Occipital lobe (tissue), 2 donors: ENCODE results near the gene ZNF844. TPM values are rescaled to one million over a fixed set of nuclear protein-coding genes. Genes with fewer than 3 reads are reported as not detected.
"Not testable (repeated sequence)": the region's sequence is repeated elsewhere in the genome, so short reads cannot be mapped to it uniquely, and the experiment has no call there.

ENCODE experiments used
- DNase-seq: peaks from one replicate; lab custom pipeline; 2025; lab: John Stamatoyannopoulos, UW
- total RNA-seq: library from RNA; depleted of rRNA; stranded (reverse); fragments of >200 nt; gene quantifications from one replicate; pipeline ENCODE4 v1.2.3, GENCODE V29; 2014

ZNF844 gene
- 13.7 TPM for total RNA-seq

GRCh38 chr19:12064590-12065538 is at the start of gene ZNF844:
Gene ZNF844, plus strand, starts transcription at chr19:12064731. Its CDS starts 143 bp downstream, at chr19:12064874.
- DNase-seq: peak; percentile 93

DNA sequence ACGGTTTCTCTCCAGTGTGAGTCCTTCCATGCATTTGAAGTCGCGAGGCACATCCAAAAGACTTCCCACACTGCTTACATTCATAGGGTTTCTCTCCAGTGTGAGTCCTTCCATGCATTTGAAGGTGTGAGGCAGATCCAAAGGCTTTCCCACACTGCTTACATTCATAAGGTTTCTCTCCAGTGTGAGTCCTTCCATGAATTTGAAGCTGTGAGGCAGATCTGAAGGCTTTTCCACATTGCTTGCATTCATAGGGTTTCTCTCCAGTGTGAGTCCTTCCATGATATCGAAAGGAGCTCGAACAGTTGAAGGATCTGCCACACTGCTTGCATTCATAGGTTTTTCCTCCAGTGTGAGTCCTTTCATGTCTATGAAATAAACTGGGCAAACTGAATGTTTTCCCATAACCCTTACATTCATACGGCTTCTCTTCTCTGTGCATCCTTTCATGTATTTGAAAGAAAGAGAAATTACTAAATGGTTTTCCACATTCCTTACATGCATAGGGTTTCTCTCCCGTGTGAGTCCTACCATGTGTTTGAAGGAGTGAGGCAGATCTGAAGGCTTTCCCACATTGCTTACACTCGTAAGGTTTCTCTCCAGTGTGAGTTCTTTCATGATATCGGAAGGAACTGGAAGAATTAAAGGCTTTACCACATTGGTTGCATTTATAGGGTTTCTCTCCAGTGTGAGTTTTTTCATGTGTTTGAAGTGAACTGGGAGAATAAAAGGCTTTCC is 49.3 kb upstream of the ZNF844 start:
- DNase-seq: no peak

- no peak for DNase-seq
Observed at GRCh38 chr19:12015753-12016116, 48.8 kb upstream of the ZNF844 start.

GRCh38 chr19:12034198-12034597 is 30.3 kb upstream of the ZNF844 start:
- no peak for DNase-seq

DNA sequence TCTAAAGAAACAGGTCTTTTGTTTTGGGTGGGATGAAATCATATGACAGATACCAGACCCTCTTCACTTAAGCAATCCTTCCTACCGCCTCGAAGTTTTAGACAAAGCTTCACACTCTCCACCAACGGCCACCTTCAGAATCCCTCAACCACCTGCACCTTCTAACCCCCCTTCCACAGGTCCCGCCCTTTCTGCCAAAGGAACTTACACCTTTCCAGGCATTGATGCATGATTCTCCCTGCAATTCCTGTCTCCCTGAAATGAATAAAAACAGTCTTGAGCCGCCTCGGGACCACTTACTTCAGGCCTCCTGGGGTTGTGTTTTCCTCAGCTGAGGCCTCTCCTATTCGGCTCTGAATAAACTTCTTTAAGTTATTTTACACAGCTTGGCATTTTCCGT is 29.9 kb upstream of the ZNF844 start:
- no peak for DNase-seq

DNA sequence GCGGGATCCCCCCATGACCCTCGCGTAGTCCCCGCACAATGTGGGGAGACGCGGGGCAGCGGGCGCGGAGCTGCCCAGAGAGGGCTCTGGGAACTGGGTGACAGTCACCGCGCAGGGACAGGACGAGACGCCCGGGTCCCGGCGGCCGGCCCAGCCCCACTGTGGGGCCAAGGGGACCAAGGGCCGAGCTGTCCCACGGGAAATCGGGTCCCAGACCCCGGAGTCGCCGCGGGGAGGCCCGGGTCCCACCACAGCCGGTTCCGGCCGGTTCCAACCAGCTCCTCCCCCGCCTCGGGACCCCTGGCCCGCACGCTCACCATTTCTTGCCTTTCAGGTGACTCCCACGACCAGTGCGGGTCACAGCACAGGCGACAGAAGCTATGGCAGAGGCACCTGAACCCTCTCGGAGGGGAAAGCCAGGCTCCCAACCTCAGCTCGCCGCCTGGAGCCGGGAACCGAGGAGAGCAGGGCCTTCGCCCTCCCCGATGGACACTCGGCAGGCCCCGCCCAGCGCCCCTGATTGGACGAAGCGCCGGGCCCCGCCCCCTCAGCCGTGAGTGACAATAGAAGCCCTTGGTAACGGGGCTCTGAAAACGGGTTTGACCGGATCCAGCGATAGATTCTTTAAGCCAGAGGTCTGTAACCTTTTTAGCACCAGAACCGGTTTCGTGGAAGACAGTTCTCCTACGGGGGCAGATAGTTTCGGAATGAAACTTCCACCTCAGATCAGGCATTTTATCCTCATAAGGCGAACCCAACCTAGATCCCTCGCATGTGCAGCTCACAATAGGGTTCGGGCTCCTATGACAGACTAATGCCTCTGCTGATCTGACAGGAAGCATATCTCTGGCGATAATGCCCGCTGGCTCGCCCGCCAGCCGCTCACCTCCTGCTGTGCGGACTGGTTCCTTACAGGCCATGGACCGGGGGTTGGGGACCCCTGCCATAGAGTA is 29.0 kb upstream of the ZNF844 start, which contains the start of gene ZNF433:
TSS of gene ZNF433 (minus strand) at position 460 of the 953 bp plus-strand sequence. CDS start at position 320, 140 bp downstream.
- DNase-seq: peak; percentile 86

- no peak for DNase-seq
Observed at GRCh38 chr19:12042893-12043292, 21.6 kb upstream of the ZNF844 start.

GRCh38 chr19:12043752-12044422 is 20.6 kb upstream of the ZNF844 start:
- DNase-seq: no peak

- DNase-seq: no peak
Observed at GRCh38 chr19:12047868-12048267, 16.7 kb upstream of the ZNF844 start.

DNA sequence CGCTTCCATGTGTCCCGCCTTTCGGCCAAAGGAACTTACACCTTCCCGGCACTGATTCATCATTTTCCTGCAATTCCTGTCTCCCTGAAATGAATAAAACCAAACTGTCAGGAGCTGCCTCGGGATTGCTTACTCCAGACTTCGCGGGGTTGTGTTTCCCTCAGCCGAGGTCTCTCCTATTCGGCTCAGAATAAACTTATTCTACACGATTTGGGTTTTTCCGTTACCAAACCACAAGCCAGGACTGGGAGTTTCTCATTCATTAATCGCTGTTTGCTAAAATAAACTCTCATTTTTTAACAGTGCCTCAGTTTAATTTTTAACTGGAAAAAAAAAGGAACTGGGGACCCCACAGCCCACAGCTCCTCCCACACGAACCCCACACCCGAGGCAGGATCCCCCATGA is 12.4 kb upstream of the ZNF844 start:
- DNase-seq: no peak

- peak; percentile 73 for DNase-seq
Observed at GRCh38 chr19:12052497-12053169, 11.9 kb upstream of the ZNF844 start, which contains the start of gene ZNF878. Gene ZNF878, minus strand, starts transcription at chr19:12052961. Its CDS starts 160 bp downstream, at chr19:12052801.

DNA sequence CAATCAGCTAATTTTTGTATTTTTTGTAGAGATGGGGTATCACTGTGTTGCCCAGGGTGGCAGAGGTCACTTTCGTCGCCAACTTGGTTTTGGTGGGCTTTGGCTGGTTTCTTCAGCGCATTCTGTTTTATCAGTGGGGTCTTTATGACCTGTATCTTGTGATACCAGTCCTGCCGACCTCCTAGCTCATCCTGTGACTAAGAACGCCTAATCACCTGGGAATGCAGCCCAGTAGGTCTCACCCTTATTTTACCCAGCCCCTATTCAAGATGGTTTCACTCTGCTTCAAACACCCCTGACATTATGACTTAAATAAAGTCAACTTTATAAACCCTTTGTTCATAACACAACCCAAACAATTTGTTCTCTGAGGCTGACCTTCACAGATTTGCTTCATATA is 8.7 kb upstream of the ZNF844 start:
- no peak for DNase-seq

GRCh38 chr19:12075538-12076139 is 11.1 kb downstream of the ZNF844 start:
- DNase-seq: no peak

DNA sequence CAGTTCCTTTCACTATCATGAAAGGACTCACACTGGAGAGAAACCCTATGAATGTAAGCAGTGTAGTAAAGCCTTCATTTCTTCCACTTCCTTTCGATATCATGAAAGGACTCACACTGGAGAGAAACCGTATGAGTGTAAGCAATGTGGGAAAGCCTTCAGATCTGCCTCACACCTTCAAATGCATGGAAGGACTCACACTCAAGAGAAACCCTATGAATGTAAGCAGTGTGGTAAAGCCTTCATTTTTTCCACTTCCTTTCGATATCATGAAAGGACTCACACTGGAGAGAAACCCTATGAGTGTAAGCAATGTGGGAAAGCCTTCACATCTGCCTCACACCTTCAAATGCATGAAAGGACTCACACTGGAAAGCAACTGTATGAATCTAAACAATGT is 11.8 kb downstream of the ZNF844 start:
- not testable (repeated sequence) for DNase-seq

GRCh38 chr19:12077375-12077774 is 12.8 kb downstream of the ZNF844 start:
- DNase-seq: no peak

- DNase-seq: not testable (repeated sequence)
Observed at GRCh38 chr19:12083336-12083735, 18.8 kb downstream of the ZNF844 start.

DNA sequence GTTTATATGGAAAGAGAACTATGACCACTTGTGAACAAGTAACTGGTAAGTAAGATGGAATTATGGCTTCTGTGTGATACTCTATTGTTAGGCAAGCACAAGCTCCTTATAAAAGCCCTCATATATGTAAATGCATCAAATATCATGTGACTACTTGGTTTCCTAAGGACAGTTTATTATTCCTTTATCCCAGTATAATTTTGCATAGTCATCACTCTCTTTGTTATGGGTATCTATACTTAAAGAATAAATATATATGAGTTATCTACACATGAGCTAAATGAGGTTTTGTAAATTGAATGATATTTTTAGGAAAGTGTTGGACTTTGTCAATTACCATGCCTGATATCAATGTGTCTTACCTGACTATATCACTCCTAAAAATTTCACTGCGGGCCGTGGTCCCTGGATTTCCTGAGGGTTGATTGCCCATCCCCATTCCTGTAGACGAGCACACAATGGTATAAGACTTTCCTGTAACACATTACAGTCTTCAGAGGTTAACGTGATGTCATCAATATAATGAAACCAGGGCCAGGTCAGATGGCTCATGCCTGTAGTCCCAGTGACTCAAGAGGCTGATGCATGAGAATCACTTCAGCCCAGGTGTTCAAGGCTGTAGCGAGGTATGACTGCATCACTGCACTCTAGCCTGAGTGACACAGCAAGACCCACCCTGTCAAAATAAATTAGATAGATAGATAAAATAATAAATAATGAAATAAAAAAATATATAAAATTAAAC is 20.7 kb downstream of the ZNF844 start:
- no peak for DNase-seq

DNA sequence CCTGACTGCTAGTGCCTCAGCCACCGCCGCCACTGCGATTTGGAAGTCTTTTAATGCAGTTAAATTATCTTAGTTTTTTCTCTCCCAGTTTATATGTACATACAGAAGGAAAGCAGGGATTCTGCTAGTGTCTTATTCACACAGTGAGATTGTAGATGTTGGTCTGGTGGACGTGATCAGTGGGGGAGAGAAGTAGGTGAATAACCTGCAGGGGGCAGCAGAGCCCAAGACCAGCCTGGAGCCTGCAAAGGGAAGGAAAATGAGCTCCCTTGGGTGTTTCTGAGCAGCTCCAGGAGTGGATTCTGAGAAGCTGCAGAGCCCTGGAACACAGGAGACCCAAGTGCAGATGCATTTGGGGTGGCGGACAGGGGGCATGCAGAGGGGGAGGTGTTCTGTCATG is 26.3 kb downstream of the ZNF844 start:
- no peak for DNase-seq
